H1 (cell line): ENCODE measurements around the gene DGKI. TPM values are rescaled to one million over a fixed set of nuclear protein-coding genes. Genes with fewer than 3 reads are reported as not detected.

Experiments
- CTCF ChIA-PET: fragments of 300-600 bp; sonication (Branson Sonifier 250); formaldehyde crosslinking; loops from one replicate; lab custom pipeline; 2021; ENCODE audit not compliant: partially characterized antibody; lab: Charles Lee
- POLR2A ChIA-PET: fragments of 300-600 bp; sonication (Branson Sonifier 250); formaldehyde crosslinking; loops from one replicate; lab custom pipeline; 2021; ENCODE audit warnings: inconsistent platforms; ENCODE audit not compliant: partially characterized antibody; lab: Charles Lee
- DNase-seq, 2 experiments: peaks; one replicate each; pipeline versions ENCODE4 v3.0.0 to v3.0.0-alpha.2; 2010 to 2022; ENCODE audit warnings: low spot score in 2 of 2, low read depth in 1 of 2, mixed read lengths in 1 of 2
- FAIRE-seq: peaks from 2 replicates; lab custom pipeline; 2011; peaks lifted over from hg19 to GRCh38; lab: Jason Lieb, UNC
- H2AFZ ChIP-seq: 2 replicates; pipeline ENCODE4 v1.8.1; 2012; ENCODE audit warnings: low read length, inconsistent platforms
- H2AK5ac ChIP-seq: 2 replicates; pipeline ENCODE4 v1.6.1; 2013; ENCODE audit warnings: low read depth, low read length
- H2BK120ac ChIP-seq: replicated peaks from 2 replicates; pipeline ENCODE3; 2013; ENCODE audit warnings: low read depth, low read length, inconsistent platforms
- H2BK12ac ChIP-seq: 2 replicates; pipeline ENCODE4 v1.6.1; 2013; ENCODE audit warnings: low read depth, low read length
- H2BK15ac ChIP-seq: 2 replicates; pipeline ENCODE4 v1.6.1; 2013; ENCODE audit warnings: low read length
- H2BK20ac ChIP-seq: 2 replicates; pipeline ENCODE4 v1.6.1; 2013; ENCODE audit warnings: low read length
- H2BK5ac ChIP-seq: 2 replicates; pipeline ENCODE4 v1.6.1; 2013; ENCODE audit warnings: low read depth, low read length
- H3K14ac ChIP-seq: 2 replicates; pipeline ENCODE4 v1.6.1; 2013; ENCODE audit warnings: inconsistent platforms; ENCODE audit not compliant: insufficient read length
- H3K18ac ChIP-seq: 2 replicates; pipeline ENCODE4 v1.6.1; 2013; ENCODE audit warnings: low read length; ENCODE audit errors: extremely low read depth
- H3K23ac ChIP-seq: 2 replicates; pipeline ENCODE4 v1.6.1; 2013; ENCODE audit warnings: inconsistent platforms; ENCODE audit not compliant: insufficient read length
- H3K23me2 ChIP-seq: 2 replicates; pipeline ENCODE4 v1.6.1; 2013; ENCODE audit warnings: low read depth, low read length
- H3K27ac ChIP-seq: 2 replicates; pipeline ENCODE4 v1.6.1; 2011; ENCODE audit warnings: low read depth, low read length, inconsistent platforms
- H3K27me3 ChIP-seq, 4 experiments: replicated peaks in 1 of 4; 1 replicate in 1 of 4; 2 replicates in 3 of 4; pipeline versions ENCODE4 v1.6.1 to v1.8.1; 2011 to 2013; ENCODE audit warnings: low read length in 3 of 4, mild to moderate bottlenecking in 3 of 4, inconsistent platforms in 2 of 4, mixed read lengths in 2 of 4, moderate library complexity in 1 of 4; ENCODE audit not compliant: control insufficient read depth in 3 of 4, insufficient read depth in 3 of 4; ENCODE audit errors: extremely low read depth in 1 of 4
- H3K36me3 ChIP-seq, 4 experiments: 2 replicates each; pipeline versions ENCODE4 v1.6.1 to v1.8.1; 2011 to 2013; ENCODE audit warnings: mild to moderate bottlenecking in 4 of 4, low read length in 3 of 4, moderate library complexity in 2 of 4, control low read depth in 1 of 4, inconsistent platforms in 1 of 4; ENCODE audit not compliant: insufficient read depth in 4 of 4, control insufficient read depth in 2 of 4
- H3K4ac ChIP-seq: replicated peaks from 2 replicates; pipeline ENCODE3; 2013; ENCODE audit warnings: low read length, low read depth, mixed read lengths, inconsistent platforms; ENCODE audit not compliant: insufficient read length
- H3K4me1 ChIP-seq, 4 experiments: replicated peaks in 1 of 4; 1 replicate in 1 of 4; 2 replicates in 3 of 4; pipeline versions ENCODE4 v1.6.1 to v1.8.1; 2011 to 2013; ENCODE audit warnings: low read length in 3 of 4, inconsistent platforms in 2 of 4, mixed read lengths in 1 of 4; ENCODE audit not compliant: insufficient read depth in 4 of 4, control insufficient read depth in 3 of 4
- H3K4me2 ChIP-seq, 2 experiments: 2 replicates each; pipeline versions ENCODE4 v1.6.1 to v1.8.1; 2011 to 2013; ENCODE audit warnings: low read depth in 2 of 2, low read length in 2 of 2, control low read depth in 1 of 2, inconsistent platforms in 1 of 2, mild to moderate bottlenecking in 1 of 2; ENCODE audit not compliant: insufficient read depth in 1 of 2
- H3K4me3 ChIP-seq, 4 experiments: fragments of 200-600, 300-600 bp in 1 of 4; sonication (generic), shearing (Covaris generic), sonication (Bioruptor Twin) in 1 of 4; 2 replicates each; pipeline versions ENCODE4 v1.5.1 to v1.8.1; 2011 to 2016; ENCODE audit warnings: low read length in 4 of 4, low read depth in 3 of 4, control low read depth in 2 of 4, inconsistent platforms in 2 of 4, mild to moderate bottlenecking in 2 of 4, mixed read lengths in 1 of 4, moderate library complexity in 1 of 4; ENCODE audit not compliant: insufficient read depth in 2 of 4; ENCODE audit errors: extremely low read depth in 1 of 4
- H3K56ac ChIP-seq: replicated peaks from 2 replicates; pipeline ENCODE3; 2013; ENCODE audit warnings: low read depth, mild to moderate bottlenecking, mixed read lengths, low read length, inconsistent platforms; ENCODE audit not compliant: insufficient read length
- H3K79me1 ChIP-seq: 2 replicates; pipeline ENCODE4 v1.6.1; 2013; ENCODE audit warnings: low read depth, low read length, control low read depth
- H3K79me2 ChIP-seq, 2 experiments: 2 replicates each; pipeline versions ENCODE4 v1.6.1 to v1.8.1; 2012 to 2013; ENCODE audit warnings: low read length in 2 of 2, mild to moderate bottlenecking in 2 of 2, inconsistent platforms in 1 of 2; ENCODE audit not compliant: insufficient read depth in 2 of 2, control insufficient read depth in 1 of 2
- H3K9ac ChIP-seq, 4 experiments: replicated peaks in 1 of 4; 1 replicate in 1 of 4; 2 replicates in 3 of 4; pipeline versions ENCODE4 v1.6.1 to v1.8.1; 2011 to 2013; ENCODE audit warnings: low read depth in 3 of 4, low read length in 3 of 4, control low read depth in 2 of 4, mild to moderate bottlenecking in 2 of 4, moderate library complexity in 2 of 4, inconsistent platforms in 1 of 4; ENCODE audit errors: extremely low read depth in 1 of 4
- H3K9me3 ChIP-seq, 2 experiments: 2 replicates each; pipeline versions ENCODE4 v1.6.1 to v1.8.1; 2012 to 2013; ENCODE audit warnings: mild to moderate bottlenecking in 2 of 2, moderate library complexity in 2 of 2, control low read depth in 1 of 2, inconsistent platforms in 1 of 2, low read depth in 1 of 2, low read length in 1 of 2, mixed read lengths in 1 of 2; ENCODE audit not compliant: insufficient read depth in 2 of 2
- H4K20me1 ChIP-seq, 2 experiments: replicated peaks in 1 of 2; 2 replicates each; pipeline versions ENCODE3 to v1.8.1; 2011 to 2013; ENCODE audit warnings: inconsistent platforms in 2 of 2, low read length in 2 of 2, mild to moderate bottlenecking in 1 of 2; ENCODE audit not compliant: insufficient read depth in 2 of 2, control insufficient read depth in 1 of 2
- H4K5ac ChIP-seq: 2 replicates; pipeline ENCODE4 v1.6.1; 2013; ENCODE audit warnings: low read length, low read depth, mixed read lengths, inconsistent platforms; ENCODE audit not compliant: insufficient read length
- H4K8ac ChIP-seq: 2 replicates; pipeline ENCODE4 v1.8.0; 2013; ENCODE audit warnings: mild to moderate bottlenecking, moderate library complexity, low read length, inconsistent platforms; ENCODE audit not compliant: insufficient read depth; ENCODE audit errors: extremely low read depth
- H4K91ac ChIP-seq: replicated peaks from 2 replicates; pipeline ENCODE3; 2013; ENCODE audit warnings: low read length, mixed read lengths, inconsistent platforms; ENCODE audit not compliant: insufficient read length
- POLR2AphosphoS5 ChIP-seq: IDR thresholded peaks from 2 replicates; pipeline ENCODE4 v1.6.1; 2011; ENCODE audit warnings: low read depth, low read length
- RAD21 ChIP-seq, 2 experiments: IDR thresholded peaks in 1 of 2; conservative IDR thresholded peaks in 1 of 2; 2 replicates each; pipeline ENCODE4 v1.6.1; 2011; ENCODE audit warnings: low read depth in 2 of 2, low read length in 2 of 2, improper control_type of control experiment in 1 of 2, inconsistent platforms in 1 of 2, mild to moderate bottlenecking in 1 of 2, moderate library complexity in 1 of 2
- WGBS, 2 experiments: shearing (Covaris generic) in 1 of 2; methylation state at CpG; one replicate each; pipeline versions ENCODE4 v1.1.6 to v1.1.7; 2013 to 2015; ENCODE audit warnings: low lambda C conversion rate in 2 of 2, mixed read lengths in 2 of 2, inconsistent platforms in 1 of 2, low coverage in 1 of 2, missing lambda C conversion rate in 1 of 2; ENCODE audit not compliant: insufficient replicate concordance in 2 of 2, insufficient coverage in 1 of 2, insufficient read length in 1 of 2; ENCODE audit errors: extremely low coverage in 1 of 2, missing lambda C conversion rate in 1 of 2; 5-methylcytosine and 5-hydroxymethylcytosine counted together
- polyA plus RNA-seq, 7 experiments: library from polyadenylated mRNA; depleted of rRNA in 3 of 7; stranded (reverse) in 5 of 7; unstranded in 2 of 7; fragments of >200 nt in 5 of 7; fragments of 200-250 nt in 2 of 7; gene quantifications; 1 replicate in 5 of 7; 2 replicates in 1 of 7; 4 replicates in 1 of 7; pipeline versions ENCODE4 v1.2.1 to v1.2.3, GENCODE V29; 2011 to 2013; ENCODE audit warnings: missing spikeins in 2 of 7, mixed read lengths in 2 of 7
- total RNA-seq: library from RNA; stranded (reverse); fragmentation: NEBNext Ultra II Directional; extraction: Animal tissue kit (Norgen Biotek cat#: 25700); gene quantifications from 2 replicates; pipeline ENCODE4 v1.2.1, GENCODE V29; 2021
- TF ChIP-seq, protein P1 (sequence below), 3 experiments: IDR thresholded peaks; 1 replicate in 2 of 3; 2 replicates in 1 of 3; pipeline versions ENCODE4 v1.5.1 to v1.6.1; 2011; ENCODE audit warnings: low read length in 3 of 3, mild to moderate bottlenecking in 3 of 3, inconsistent platforms in 2 of 3, low read depth in 1 of 3, moderate library complexity in 1 of 3; ENCODE audit not compliant: insufficient read depth in 1 of 3; ENCODE audit errors: control extremely low read depth in 1 of 3

The DGKI gene
- total and polyA plus RNA-seq, 2 of the 8 experiments (the other 6 are each of a cell fraction or from before 2014, with no cell fraction given) = 0.20 to 0.71 TPM

DNA sequence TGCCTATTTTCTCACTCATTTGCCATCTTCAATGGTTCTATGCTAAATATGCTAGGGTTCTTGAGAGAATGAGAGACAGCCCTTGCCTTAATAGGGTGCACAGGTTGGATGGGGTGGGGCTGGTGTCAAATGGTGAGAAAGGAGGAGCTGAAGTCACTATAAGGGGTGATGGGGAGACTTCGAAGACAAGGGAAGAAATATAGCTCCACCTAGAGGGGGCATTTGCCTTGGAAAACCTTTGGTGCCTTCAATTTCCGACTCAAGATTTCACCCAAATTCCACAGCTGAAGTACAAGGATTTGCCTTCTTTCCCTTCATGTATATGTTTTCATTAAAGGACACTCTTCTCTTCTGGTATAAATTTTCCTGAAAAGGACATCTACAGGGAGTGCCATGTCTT, 508.9 kb downstream of the DGKI start:
- peak; percentile 79 to 85 for TF ChIP-seq RAD21 (IDR thresholded peaks at IDR 0.05 in 1 of 2, conservative IDR thresholded peaks at IDR 0.05 in 1 of 2; ENCODE audit: low read depth in 2 of 2, low read length in 2 of 2)
- no peak for TF ChIP-seq POLR2AphosphoS5
- TF ChIP-seq, protein P1, sequence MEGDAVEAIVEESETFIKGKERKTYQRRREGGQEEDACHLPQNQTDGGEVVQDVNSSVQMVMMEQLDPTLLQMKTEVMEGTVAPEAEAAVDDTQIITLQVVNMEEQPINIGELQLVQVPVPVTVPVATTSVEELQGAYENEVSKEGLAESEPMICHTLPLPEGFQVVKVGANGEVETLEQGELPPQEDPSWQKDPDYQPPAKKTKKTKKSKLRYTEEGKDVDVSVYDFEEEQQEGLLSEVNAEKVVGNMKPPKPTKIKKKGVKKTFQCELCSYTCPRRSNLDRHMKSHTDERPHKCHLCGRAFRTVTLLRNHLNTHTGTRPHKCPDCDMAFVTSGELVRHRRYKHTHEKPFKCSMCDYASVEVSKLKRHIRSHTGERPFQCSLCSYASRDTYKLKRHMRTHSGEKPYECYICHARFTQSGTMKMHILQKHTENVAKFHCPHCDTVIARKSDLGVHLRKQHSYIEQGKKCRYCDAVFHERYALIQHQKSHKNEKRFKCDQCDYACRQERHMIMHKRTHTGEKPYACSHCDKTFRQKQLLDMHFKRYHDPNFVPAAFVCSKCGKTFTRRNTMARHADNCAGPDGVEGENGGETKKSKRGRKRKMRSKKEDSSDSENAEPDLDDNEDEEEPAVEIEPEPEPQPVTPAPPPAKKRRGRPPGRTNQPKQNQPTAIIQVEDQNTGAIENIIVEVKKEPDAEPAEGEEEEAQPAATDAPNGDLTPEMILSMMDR (IDR thresholded peaks at IDR 0.05; ENCODE audit: control extremely low read depth in 1 of 3, insufficient read depth in 1 of 3, low read depth in 1 of 3, low read length in 3 of 3) = peak in 2 of 3 experiments; percentile 60 to 71; a peak in 3 of 4 replicates
- TF ChIP-seq, all 59 proteins: peak for 2
- DNase-seq (no peak), FAIRE-seq (peak; percentile 93)
- H2BK20ac ChIP-seq = no peak overlapping the region
- H3K23me2 ChIP-seq = peaks cover 3% of the 10 kb centered on the region
- no peak overlapping the region for H3K14ac ChIP-seq
- peaks cover 0 to 6% (median 3%) of the 10 kb centered on the region in 4 experiments; a peak in 4 of 7 replicates for H3K4me1 ChIP-seq
- H2AFZ ChIP-seq = no peak overlapping the region
- H3K79me1 ChIP-seq = 0 out of 2 replicates have a peak, but pooled peaks cover 2% of the 10 kb centered on the region
- no peak overlapping the region for H3K18ac ChIP-seq
- no peak overlapping the region for H2AK5ac ChIP-seq
- H4K5ac ChIP-seq = no peak overlapping the region
- 75% methylated on average over 2 of the region's 2 CpGs; no CpG with 5 or more reads in 1 of the 2 experiments for WGBS, 2 experiments
- H3K23ac ChIP-seq = no peak overlapping the region
- no peaks in the 10 kb centered on the region; a peak in 1 of 7 replicates for H3K27me3 ChIP-seq
- no peak overlapping the region for H3K9ac ChIP-seq
- no peak overlapping the region for H2BK15ac ChIP-seq
- peaks cover 0 to 11% of the 10 kb centered on the region in 2 experiments; a peak in 1 of 4 replicates for H3K79me2 ChIP-seq
- no peak overlapping the region for H3K4me2 ChIP-seq
- H2BK120ac ChIP-seq = no peak overlapping the region
- no peak overlapping the region for H2BK5ac ChIP-seq
- H3K4ac ChIP-seq = no peak overlapping the region
- no peak overlapping the region for H3K27ac ChIP-seq
- ChIA-PET CTCF (interaction anchor here (0.5 to 3.0 kb wide), 30 partner anchors 10 to 731 kb away, joined by 3 to 20 read pairs (median 4); no protein-coding TSS in a partner anchor), POLR2A (no interaction called here)
- H3K4me3 ChIP-seq = no peak overlapping the region
- H4K20me1 ChIP-seq = no peaks in the 10 kb centered on the region
- H4K8ac ChIP-seq = no peak overlapping the region
- peaks cover 0 to 2% (median 0%) of the 10 kb centered on the region in 4 experiments; a peak in 2 of 8 replicates for H3K36me3 ChIP-seq
- H4K91ac ChIP-seq = no peak overlapping the region
- H3K56ac ChIP-seq = no peak overlapping the region
- H3K9me3 ChIP-seq = no peaks in the 10 kb centered on the region
- H2BK12ac ChIP-seq = no peak overlapping the region
